ENCODE results near the gene TRIM14. TPM values are rescaled to one million over a fixed set of nuclear protein-coding genes. Genes with fewer than 3 reads are reported as not detected.

The TRIM14 gene
- polyA plus RNA-seq, 3 donors, result 23.0 to 30.6 (median 28.5) TPM

- Mint-ChIP-seq H3K4me3 (no peak overlapping the region), H3K9me3 (no peaks in the 10 kb centered on the region), H3K27me3 (ENCODE audit: low read depth in 3 of 3) (no peaks in the 10 kb centered on the region), H3K36me3 (peaks cover 9 to 10% of the 10 kb centered on the region in 2 donors), H3K27ac (no peak overlapping the region), H3K4me1 (peaks cover 35% of the 10 kb centered on the region)
- no peak for DNase-seq
- H3K27ac ChIP-seq (ENCODE audit: low read depth in 1 of 2, low read length in 2 of 2), result no peak overlapping the region
- H3K9ac ChIP-seq (ENCODE audit: insufficient read depth, low read length, poor library complexity, severe bottlenecking), result no peak overlapping the region
- H2AFZ ChIP-seq (ENCODE audit: insufficient read depth, low read depth, low read length, poor library complexity, severe bottlenecking), result no peak overlapping the region
- H3K4me3 ChIP-seq (replicated peaks in 1 of 3; ENCODE audit: low read depth in 2 of 3, low read length in 3 of 3), result no peak overlapping the region
- no peaks in the 10 kb centered on the region for H3K36me3 ChIP-seq (replicated peaks in 1 of 2; ENCODE audit: control insufficient read depth in 1 of 2, insufficient read depth in 2 of 2, low read length in 2 of 2)
- peaks cover 10% of the 10 kb centered on the region for H3K79me2 ChIP-seq (ENCODE audit: insufficient read depth, low read length)
- H3K4me1 ChIP-seq (ENCODE audit: control insufficient read depth in 1 of 2, insufficient read depth in 2 of 2, low read length in 2 of 2), result peaks cover 6 to 7% of the 10 kb centered on the region in 2 donors
- 98% methylated on average over 12 of the region's 12 CpGs for whole genome bisulfite sequencing (ENCODE audit: insufficient coverage)
- intact Hi-C loops (cut with micrococcal nuclease), result no loop called here
- H3K27me3 ChIP-seq (ENCODE audit: control insufficient read depth in 2 of 2, insufficient read depth in 2 of 2, low read length in 2 of 2), result no peaks in the 10 kb centered on the region
- no peak overlapping the region for H3K4me2 ChIP-seq (replicated peaks; ENCODE audit: extremely low read depth, low read length, poor library complexity, severe bottlenecking)
- no peaks in the 10 kb centered on the region for H4K20me1 ChIP-seq (ENCODE audit: insufficient read depth, low read length)
- no peaks in the 10 kb centered on the region for H3K9me3 ChIP-seq (replicated peaks in 1 of 2; ENCODE audit: control insufficient read depth in 1 of 2, insufficient read depth in 1 of 2, low read length in 2 of 2)
- no peak for TF ChIP-seq CTCF (IDR thresholded peaks at IDR 0.05)
Measured at GRCh38 chr9:98162613-98163012, 43.6 kb upstream of the TRIM14 start.

- H3K79me2 ChIP-seq (ENCODE audit: insufficient read depth, low read length), result peaks cover 10% of the 10 kb centered on the region
- Mint-ChIP-seq H3K4me3 (no peak overlapping the region), H3K27ac (no peak overlapping the region), H3K27me3 (ENCODE audit: low read depth in 3 of 3) (no peaks in the 10 kb centered on the region), H3K9me3 (no peaks in the 10 kb centered on the region), H3K36me3 (peaks cover 9 to 11% of the 10 kb centered on the region in 2 donors), H3K4me1 (peaks cover 32% of the 10 kb centered on the region)
- H3K27me3 ChIP-seq (ENCODE audit: control insufficient read depth in 2 of 2, insufficient read depth in 2 of 2, low read length in 2 of 2), result no peaks in the 10 kb centered on the region
- H3K36me3 ChIP-seq (replicated peaks in 1 of 2; ENCODE audit: control insufficient read depth in 1 of 2, insufficient read depth in 2 of 2, low read length in 2 of 2), result no peaks in the 10 kb centered on the region
- 85% methylated on average over 4 of the region's 4 CpGs for WGBS (ENCODE audit: insufficient coverage)
- H3K27ac ChIP-seq (ENCODE audit: low read depth in 1 of 2, low read length in 2 of 2), result no peak overlapping the region
- no peak overlapping the region for H3K9ac ChIP-seq (ENCODE audit: insufficient read depth, low read length, poor library complexity, severe bottlenecking)
- H2AFZ ChIP-seq (ENCODE audit: insufficient read depth, low read depth, low read length, poor library complexity, severe bottlenecking), result no peak overlapping the region
- H3K4me3 ChIP-seq (replicated peaks in 1 of 3; ENCODE audit: low read depth in 2 of 3, low read length in 3 of 3), result no peak overlapping the region
- DNase-seq, result no peak
- intact Hi-C loops (cut with micrococcal nuclease), result no loop called here
- H3K4me2 ChIP-seq (replicated peaks; ENCODE audit: extremely low read depth, low read length, poor library complexity, severe bottlenecking), result no peak overlapping the region
- H4K20me1 ChIP-seq (ENCODE audit: insufficient read depth, low read length), result no peaks in the 10 kb centered on the region
- H3K9me3 ChIP-seq (replicated peaks in 1 of 2; ENCODE audit: control insufficient read depth in 1 of 2, insufficient read depth in 1 of 2, low read length in 2 of 2), result no peaks in the 10 kb centered on the region
- H3K4me1 ChIP-seq (ENCODE audit: control insufficient read depth in 1 of 2, insufficient read depth in 2 of 2, low read length in 2 of 2), result peaks cover 7 to 8% of the 10 kb centered on the region in 2 donors
- no peak for TF ChIP-seq CTCF (IDR thresholded peaks at IDR 0.05)
Measured at GRCh38 chr9:98161851-98162250, 42.8 kb upstream of the TRIM14 start.

All from CD14-positive monocyte (primary cell).